ENCODE results near the gene METTL14.

Gene METTL14

DNA sequence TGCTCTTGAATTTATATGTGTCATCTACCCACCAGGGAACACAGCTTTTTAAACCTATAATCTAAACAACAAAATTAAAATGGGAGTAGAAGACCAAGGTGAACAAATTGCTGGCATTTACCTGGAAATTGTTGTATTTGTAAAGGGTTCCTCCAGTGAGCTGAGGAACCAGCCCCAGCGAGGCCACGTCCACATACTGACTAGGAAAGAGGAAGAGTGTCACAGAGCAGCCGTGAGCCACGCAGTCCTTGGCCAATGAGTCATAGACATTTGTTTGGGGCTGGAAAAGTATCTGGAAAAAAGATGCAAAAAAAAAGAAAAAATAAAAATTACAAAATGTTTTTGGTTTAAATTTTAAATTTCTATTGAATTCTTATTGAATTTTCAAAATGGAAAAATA, 58.7 kb downstream of the METTL14 start:
- DNase-seq (ENCODE audit: low spot score): no peak
- no CpG with 5 or more reads among the region's 4 CpGs for WGBS, 2 donors (ENCODE audit: extremely low coverage in 2 of 2, insufficient read length in 2 of 2, insufficient replicate concordance in 1 of 2)
- Histone ChIP-seq H4K91ac (ENCODE audit: low read depth, low read length, poor library complexity) (no peak overlapping the region), H3K4me2 (ENCODE audit: insufficient read depth, low read length, poor library complexity, severe bottlenecking) (no peak overlapping the region), H3K14ac (ENCODE audit: low read length) (no peak overlapping the region), H3K9me3 (replicated peaks in 1 of 2; ENCODE audit: control insufficient read depth in 2 of 2, insufficient read depth in 1 of 2, low read depth in 1 of 2, low read length in 2 of 2) (no peaks in the 10 kb centered on the region), H3K23ac (ENCODE audit: low read depth, low read length, poor library complexity) (no peak overlapping the region), H3K27me3 (ENCODE audit: control insufficient read depth in 3 of 3, insufficient read depth in 3 of 3, low read depth in 1 of 3, low read length in 3 of 3) (no peaks in the 10 kb centered on the region), H3K4me3 (ENCODE audit: low read length in 2 of 2) (no peak overlapping the region), H3K36me3 (replicated peaks in 1 of 2; ENCODE audit: control insufficient read depth in 2 of 2, insufficient read depth in 2 of 2, low read length in 2 of 2) (peaks cover 9 to 18% of the 10 kb centered on the region in 2 donors), H4K8ac (ENCODE audit: low read depth, low read length) (no peak overlapping the region), H3K18ac (ENCODE audit: low read length) (no peak overlapping the region), H3K4me1 (ENCODE audit: control insufficient read depth in 2 of 2, insufficient read depth in 1 of 2, low read depth in 1 of 2, low read length in 2 of 2) (peaks cover 0 to 11% of the 10 kb centered on the region in 2 donors), H2BK120ac (ENCODE audit: low read depth, low read length) (no peak overlapping the region), H2AK5ac (ENCODE audit: low read depth, low read length) (no peak overlapping the region), H2BK12ac (ENCODE audit: low read length) (no peak overlapping the region), H3K79me1 (ENCODE audit: low read depth, low read length) (no peaks in the 10 kb centered on the region), H3K4ac (ENCODE audit: low read length) (no peak overlapping the region), H2BK15ac (ENCODE audit: low read length) (no peak overlapping the region), H3K9ac (ENCODE audit: low read depth, low read length, poor library complexity) (no peak overlapping the region), H2AFZ (ENCODE audit: low read length) (no peak overlapping the region), H2BK5ac (ENCODE audit: low read length) (no peak overlapping the region), H3K27ac (replicated peaks; ENCODE audit: low read length) (no peak overlapping the region)

- peaks cover 0 to 8% of the 10 kb centered on the region in 2 donors for H3K4me1 ChIP-seq (ENCODE audit: control insufficient read depth in 2 of 2, insufficient read depth in 1 of 2, low read depth in 1 of 2, low read length in 2 of 2)
- no peak overlapping the region for H4K91ac ChIP-seq (ENCODE audit: low read depth, low read length, poor library complexity)
- H3K4ac ChIP-seq (ENCODE audit: low read length): no peak overlapping the region
- no peak overlapping the region for H2BK12ac ChIP-seq (ENCODE audit: low read length)
- H2AFZ ChIP-seq (ENCODE audit: low read length): no peak overlapping the region
- no peaks in the 10 kb centered on the region for H3K79me1 ChIP-seq (ENCODE audit: low read depth, low read length)
- H3K18ac ChIP-seq (ENCODE audit: low read length): no peak overlapping the region
- no peak overlapping the region for H3K23ac ChIP-seq (ENCODE audit: low read depth, low read length, poor library complexity)
- no peak overlapping the region for H3K27ac ChIP-seq (replicated peaks; ENCODE audit: low read length)
- no peak overlapping the region for H3K9ac ChIP-seq (ENCODE audit: low read depth, low read length, poor library complexity)
- no peak overlapping the region for H3K4me2 ChIP-seq (ENCODE audit: insufficient read depth, low read length, poor library complexity, severe bottlenecking)
- no peak overlapping the region for H3K14ac ChIP-seq (ENCODE audit: low read length)
- H3K27me3 ChIP-seq (ENCODE audit: control insufficient read depth in 3 of 3, insufficient read depth in 3 of 3, low read depth in 1 of 3, low read length in 3 of 3): no peaks in the 10 kb centered on the region
- no peaks in the 10 kb centered on the region for H3K9me3 ChIP-seq (replicated peaks in 1 of 2; ENCODE audit: control insufficient read depth in 2 of 2, insufficient read depth in 1 of 2, low read depth in 1 of 2, low read length in 2 of 2)
- H2BK120ac ChIP-seq (ENCODE audit: low read depth, low read length): no peak overlapping the region
- H2AK5ac ChIP-seq (ENCODE audit: low read depth, low read length): no peak overlapping the region
- no peak overlapping the region for H2BK5ac ChIP-seq (ENCODE audit: low read length)
- DNase-seq (ENCODE audit: low spot score): no peak
- no peak overlapping the region for H4K8ac ChIP-seq (ENCODE audit: low read depth, low read length)
- H3K36me3 ChIP-seq (replicated peaks in 1 of 2; ENCODE audit: control insufficient read depth in 2 of 2, insufficient read depth in 2 of 2, low read length in 2 of 2): peaks cover 5 to 11% of the 10 kb centered on the region in 2 donors
- no peak overlapping the region for H2BK15ac ChIP-seq (ENCODE audit: low read length)
- no CpG with 5 or more reads among the region's 3 CpGs for WGBS, 2 donors (ENCODE audit: extremely low coverage in 2 of 2, insufficient read length in 2 of 2, insufficient replicate concordance in 1 of 2)
- no peak overlapping the region for H3K4me3 ChIP-seq (ENCODE audit: low read length in 2 of 2)
These were observed 60.2 kb downstream of the METTL14 start for GRCh38 chr4:118745357-118745756.

GRCh38 chr4:118746251-118746919, 61.2 kb downstream of the METTL14 start:
- H3K14ac ChIP-seq (ENCODE audit: low read length): no peak overlapping the region
- H4K8ac ChIP-seq (ENCODE audit: low read depth, low read length): no peak overlapping the region
- H3K27me3 ChIP-seq (ENCODE audit: control insufficient read depth in 3 of 3, insufficient read depth in 3 of 3, low read depth in 1 of 3, low read length in 3 of 3): no peaks in the 10 kb centered on the region
- H3K4me3 ChIP-seq (ENCODE audit: low read length in 2 of 2): no peak overlapping the region
- no CpG with 5 or more reads among the region's 2 CpGs for WGBS, 2 donors (ENCODE audit: extremely low coverage in 2 of 2, insufficient read length in 2 of 2, insufficient replicate concordance in 1 of 2)
- no peaks in the 10 kb centered on the region for H3K79me1 ChIP-seq (ENCODE audit: low read depth, low read length)
- H3K4me2 ChIP-seq (ENCODE audit: insufficient read depth, low read length, poor library complexity, severe bottlenecking): no peak overlapping the region
- no peak overlapping the region for H3K9ac ChIP-seq (ENCODE audit: low read depth, low read length, poor library complexity)
- H2AFZ ChIP-seq (ENCODE audit: low read length): no peak overlapping the region
- H2AK5ac ChIP-seq (ENCODE audit: low read depth, low read length): no peak overlapping the region
- no peaks in the 10 kb centered on the region for H3K9me3 ChIP-seq (replicated peaks in 1 of 2; ENCODE audit: control insufficient read depth in 2 of 2, insufficient read depth in 1 of 2, low read depth in 1 of 2, low read length in 2 of 2)
- no peak overlapping the region for H2BK15ac ChIP-seq (ENCODE audit: low read length)
- peaks cover 7 to 10% of the 10 kb centered on the region in 2 donors for H3K36me3 ChIP-seq (replicated peaks in 1 of 2; ENCODE audit: control insufficient read depth in 2 of 2, insufficient read depth in 2 of 2, low read length in 2 of 2)
- no peak overlapping the region for H3K23ac ChIP-seq (ENCODE audit: low read depth, low read length, poor library complexity)
- H3K27ac ChIP-seq (replicated peaks; ENCODE audit: low read length): no peak overlapping the region
- H4K91ac ChIP-seq (ENCODE audit: low read depth, low read length, poor library complexity): no peak overlapping the region
- no peak for DNase-seq (ENCODE audit: low spot score)
- H2BK12ac ChIP-seq (ENCODE audit: low read length): no peak overlapping the region
- peaks cover 0 to 6% of the 10 kb centered on the region in 2 donors for H3K4me1 ChIP-seq (ENCODE audit: control insufficient read depth in 2 of 2, insufficient read depth in 1 of 2, low read depth in 1 of 2, low read length in 2 of 2)
- no peak overlapping the region for H2BK120ac ChIP-seq (ENCODE audit: low read depth, low read length)
- H3K4ac ChIP-seq (ENCODE audit: low read length): no peak overlapping the region
- no peak overlapping the region for H3K18ac ChIP-seq (ENCODE audit: low read length)
- no peak overlapping the region for H2BK5ac ChIP-seq (ENCODE audit: low read length)

- Histone ChIP-seq H4K8ac (ENCODE audit: low read depth, low read length) (no peak overlapping the region), H2BK120ac (ENCODE audit: low read depth, low read length) (no peak overlapping the region), H2AK5ac (ENCODE audit: low read depth, low read length) (no peak overlapping the region), H2BK15ac (ENCODE audit: low read length) (no peak overlapping the region), H3K4me2 (ENCODE audit: insufficient read depth, low read length, poor library complexity, severe bottlenecking) (no peak overlapping the region), H3K4ac (ENCODE audit: low read length) (no peak overlapping the region), H3K18ac (ENCODE audit: low read length) (no peak overlapping the region), H3K36me3 (replicated peaks in 1 of 2; ENCODE audit: control insufficient read depth in 2 of 2, insufficient read depth in 2 of 2, low read length in 2 of 2) (peaks cover 3 to 10% of the 10 kb centered on the region in 2 donors), H3K27ac (replicated peaks; ENCODE audit: low read length) (no peak overlapping the region), H2BK5ac (ENCODE audit: low read length) (no peak overlapping the region), H3K23ac (ENCODE audit: low read depth, low read length, poor library complexity) (no peak overlapping the region), H3K9ac (ENCODE audit: low read depth, low read length, poor library complexity) (no peak overlapping the region), H3K9me3 (replicated peaks in 1 of 2; ENCODE audit: control insufficient read depth in 2 of 2, insufficient read depth in 1 of 2, low read depth in 1 of 2, low read length in 2 of 2) (no peaks in the 10 kb centered on the region), H3K79me1 (ENCODE audit: low read depth, low read length) (no peaks in the 10 kb centered on the region), H3K27me3 (ENCODE audit: control insufficient read depth in 3 of 3, insufficient read depth in 3 of 3, low read depth in 1 of 3, low read length in 3 of 3) (no peaks in the 10 kb centered on the region), H3K14ac (ENCODE audit: low read length) (no peak overlapping the region), H2BK12ac (ENCODE audit: low read length) (no peak overlapping the region), H3K4me1 (ENCODE audit: control insufficient read depth in 2 of 2, insufficient read depth in 1 of 2, low read depth in 1 of 2, low read length in 2 of 2) (peaks cover 0 to 3% of the 10 kb centered on the region in 2 donors), H4K91ac (ENCODE audit: low read depth, low read length, poor library complexity) (no peak overlapping the region), H2AFZ (ENCODE audit: low read length) (no peak overlapping the region), H3K4me3 (ENCODE audit: low read length in 2 of 2) (no peak overlapping the region)
- no CpG with 5 or more reads among the region's 5 CpGs for WGBS, 2 donors (ENCODE audit: extremely low coverage in 2 of 2, insufficient read length in 2 of 2, insufficient replicate concordance in 1 of 2)
- no peak for DNase-seq (ENCODE audit: low spot score)
These were observed 64.3 kb downstream of the METTL14 start for GRCh38 chr4:118749347-118749988.

Data from neuronal stem cell (in vitro differentiated cells).